ENCODE measurements around the gene PPP1R12B.
"Not testable (repeated sequence)": the region's sequence is repeated elsewhere in the genome, so short reads cannot be mapped to it uniquely, and the experiment has no call there.

- TF ChIP-seq, protein P1, sequence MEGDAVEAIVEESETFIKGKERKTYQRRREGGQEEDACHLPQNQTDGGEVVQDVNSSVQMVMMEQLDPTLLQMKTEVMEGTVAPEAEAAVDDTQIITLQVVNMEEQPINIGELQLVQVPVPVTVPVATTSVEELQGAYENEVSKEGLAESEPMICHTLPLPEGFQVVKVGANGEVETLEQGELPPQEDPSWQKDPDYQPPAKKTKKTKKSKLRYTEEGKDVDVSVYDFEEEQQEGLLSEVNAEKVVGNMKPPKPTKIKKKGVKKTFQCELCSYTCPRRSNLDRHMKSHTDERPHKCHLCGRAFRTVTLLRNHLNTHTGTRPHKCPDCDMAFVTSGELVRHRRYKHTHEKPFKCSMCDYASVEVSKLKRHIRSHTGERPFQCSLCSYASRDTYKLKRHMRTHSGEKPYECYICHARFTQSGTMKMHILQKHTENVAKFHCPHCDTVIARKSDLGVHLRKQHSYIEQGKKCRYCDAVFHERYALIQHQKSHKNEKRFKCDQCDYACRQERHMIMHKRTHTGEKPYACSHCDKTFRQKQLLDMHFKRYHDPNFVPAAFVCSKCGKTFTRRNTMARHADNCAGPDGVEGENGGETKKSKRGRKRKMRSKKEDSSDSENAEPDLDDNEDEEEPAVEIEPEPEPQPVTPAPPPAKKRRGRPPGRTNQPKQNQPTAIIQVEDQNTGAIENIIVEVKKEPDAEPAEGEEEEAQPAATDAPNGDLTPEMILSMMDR (IDR thresholded peaks at IDR 0.05), result not testable (repeated sequence)
- TF ChIP-seq POLR2A (IDR thresholded peaks at IDR 0.05), result not testable (repeated sequence)
Observed at GRCh38 chr1:202556037-202556436, 207.5 kb downstream of the PPP1R12B start.

Data from body of pancreas (tissue), 4 donors.